GM12878 (cell line): ENCODE measurements around the gene RIN2. TPM values are rescaled to one million over a fixed set of nuclear protein-coding genes. Genes with fewer than 3 reads are reported as not detected.

Source experiments
- ATAC-seq: fragments of 200-7000 bp; cut with Tn5 transposase; 3 replicates; pipeline ENCODE4 v1.9.1; 2020; ENCODE audit warnings: mild to moderate bottlenecking, moderate library complexity
- BruUV-seq: library from RNA; stranded (reverse); fragments of 400-500 nt; replicated peaks from 2 replicates; lab custom pipeline; 2021; lab: Mats Ljungman, UMichigan
- CTCF ChIA-PET: fragments of 300-600 bp; sonication (Branson Sonifier 250); formaldehyde crosslinking; extraction: SDS; loops from one replicate; lab custom pipeline; 2021; ENCODE audit warnings: inconsistent platforms; lab: Yijun Ruan, JAX
- POLR2A ChIA-PET: fragments of 350-600 bp; formaldehyde crosslinking; extraction: SDS; loops from one replicate; lab custom pipeline; 2021; ENCODE audit warnings: inconsistent platforms; lab: Charles Lee
- RAD21 ChIA-PET: fragments of 300-600 bp; sonication (Branson Sonifier 250); formaldehyde crosslinking; loops from one replicate; lab custom pipeline; 2023; ENCODE audit warnings: antibody characterized with exemption; ENCODE audit not compliant: unreplicated experiment; lab: Charles Lee
- SMC1A ChIA-PET: fragments of 300-600 bp; sonication (Branson Sonifier 250); formaldehyde crosslinking; loops from one replicate; lab custom pipeline; 2023; ENCODE audit not compliant: unreplicated experiment, uncharacterized antibody; lab: Charles Lee
- DNase-seq: peaks from one replicate; pipeline ENCODE4 v3.0.0-alpha.2; 2011; ENCODE audit warnings: low read depth, low spot score
- FAIRE-seq: peaks from 3 replicates; lab custom pipeline; 2011; peaks lifted over from hg19 to GRCh38; lab: Jason Lieb, UNC
- H2AFZ ChIP-seq: 2 replicates; pipeline ENCODE4 v1.6.0; 2011; ENCODE audit warnings: low read depth, low read length, control low read depth; ENCODE audit not compliant: control insufficient read depth
- H3K27ac ChIP-seq: 2 replicates; pipeline ENCODE4 v1.5.1; 2011; ENCODE audit warnings: control low read depth; ENCODE audit not compliant: control insufficient read depth, insufficient read depth
- H3K27me3 ChIP-seq, 2 experiments: replicated peaks in 1 of 2; 2 replicates each; pipeline versions ENCODE4 v1.6.0 to v1.6.1; 2011; ENCODE audit warnings: low read length in 1 of 2; ENCODE audit not compliant: control insufficient read depth in 2 of 2, insufficient read depth in 2 of 2
- H3K36me3 ChIP-seq, 2 experiments: 2 replicates each; pipeline ENCODE4 v1.5.1; 2011; ENCODE audit warnings: low read length in 1 of 2; ENCODE audit not compliant: control insufficient read depth in 2 of 2, insufficient read depth in 2 of 2
- H3K4me1 ChIP-seq: 2 replicates; pipeline ENCODE4 v1.6.1; 2011; ENCODE audit warnings: mild to moderate bottlenecking, low read length, moderate library complexity, mixed read lengths; ENCODE audit not compliant: control insufficient read depth, insufficient read depth
- H3K4me2 ChIP-seq: 2 replicates; pipeline ENCODE4 v1.6.0; 2011; ENCODE audit warnings: control low read depth; ENCODE audit not compliant: control insufficient read depth, insufficient read depth
- H3K4me3 ChIP-seq: fragments of 200-600 bp; sonication (generic); 2 replicates; pipeline ENCODE4 v1.5.1; 2016
- H3K79me2 ChIP-seq: 2 replicates; pipeline ENCODE4 v1.6.0; 2011; ENCODE audit warnings: low read length; ENCODE audit not compliant: control insufficient read depth, insufficient read depth
- H3K9ac ChIP-seq: 2 replicates; pipeline ENCODE4 v1.8.0; 2011; ENCODE audit warnings: low read length, control low read depth, mixed read lengths; ENCODE audit not compliant: control insufficient read depth, insufficient read depth
- H3K9me3 ChIP-seq: replicated peaks from 3 replicates; pipeline ENCODE4 v1.5.1; 2011; ENCODE audit warnings: mild to moderate bottlenecking, low read length; ENCODE audit not compliant: control insufficient read depth, insufficient read depth
- H4K20me1 ChIP-seq: 2 replicates; pipeline ENCODE4 v1.6.0; 2011; ENCODE audit not compliant: control insufficient read depth, insufficient read depth
- BHLHE40 ChIP-seq, 2 experiments: fragments of 450-650 bp in 1 of 2; IDR thresholded peaks; 2 replicates each; pipeline ENCODE4 v1.6.1; 2011 to 2017; ENCODE audit warnings: low read depth in 2 of 2, borderline replicate concordance in 1 of 2, improper control_type of control experiment in 1 of 2, low read length in 1 of 2, mild to moderate bottlenecking in 1 of 2
- CHD1 ChIP-seq: IDR thresholded peaks from 2 replicates; pipeline ENCODE4 v1.6.1; 2012; ENCODE audit warnings: low read depth, low read length, improper control_type of control experiment
- FOS ChIP-seq: IDR thresholded peaks from 3 replicates; pipeline ENCODE4 v1.6.1; 2011; ENCODE audit warnings: borderline replicate concordance; ENCODE audit not compliant: insufficient read length; ENCODE audit errors: extremely low read depth
- RAD51 ChIP-seq: fragments of 450-650 bp; IDR thresholded peaks from 2 replicates; pipeline ENCODE4 v1.6.1; 2016; ENCODE audit warnings: moderate library complexity, mild to moderate bottlenecking, inconsistent platforms
- RUNX3 ChIP-seq: IDR thresholded peaks from 2 replicates; pipeline ENCODE4 v1.6.1; 2012; ENCODE audit warnings: low read length, inconsistent platforms
- SMAD1 ChIP-seq: fragments of 450-650 bp; IDR thresholded peaks from 2 replicates; pipeline ENCODE4 v1.6.1; 2018; ENCODE audit warnings: mild to moderate bottlenecking, low read depth; ENCODE audit not compliant: partially characterized antibody
- STAT1 ChIP-seq: fragments of 450-650 bp; conservative IDR thresholded peaks from 2 replicates; pipeline ENCODE4 v1.6.1; 2014; ENCODE audit warnings: antibody characterized with exemption, mild to moderate bottlenecking
- WGBS: methylation state at CpG from one replicate; pipeline ENCODE4 v1.1.6; 2016; ENCODE audit warnings: low lambda C conversion rate; ENCODE audit not compliant: insufficient replicate concordance, insufficient coverage; ENCODE audit errors: missing lambda C conversion rate; 5-methylcytosine and 5-hydroxymethylcytosine counted together
- in situ Hi-C: fragments of 300-500 bp; cut with MboI; formaldehyde crosslinking; loops from 9 replicates; pipeline ENCODE4 v1.14.3; 2018; ENCODE audit warnings: mixed read lengths
- intact Hi-C: fragments of 100-400 bp; cut with micrococcal nuclease; formaldehyde crosslinking; loops from one replicate; pipeline ENCODE4 v1.14.2; 2022; ENCODE audit not compliant: unreplicated experiment
- polyA plus RNA-seq, 11 experiments: library from polyadenylated mRNA; depleted of rRNA in 4 of 11; unstranded in 6 of 11; stranded (reverse) in 5 of 11; fragments of >200 nt; fragmentation: Nextera tagmentation in 4 of 11; fragmentation: Illumina TruSeq in 1 of 11; extraction: Ambion mirVana in 4 of 11; extraction: Trizol in 1 of 11; gene quantifications; 1 replicate in 1 of 11; 2 replicates in 10 of 11; pipeline versions ENCODE4 v1.2.1 to v1.2.3, GENCODE V29; 2011 to 2016; ENCODE audit warnings: inconsistent platforms in 2 of 11, missing spikeins in 2 of 11, low read depth in 1 of 11
- total RNA-seq, 4 experiments: library from RNA; depleted of rRNA in 3 of 4; stranded (reverse); fragments of >200 nt in 3 of 4; fragmentation: Illumina TruSeq in 1 of 4; extraction: Trizol in 1 of 4; gene quantifications; 2 replicates each; pipeline versions ENCODE4 v1.2.1 to v1.2.3, GENCODE V29; 2013 to 2021
- TF ChIP-seq, protein P1 (sequence below): fragments of 450-650 bp; IDR thresholded peaks from 2 replicates; pipeline ENCODE4 v1.6.1; 2018; ENCODE audit warnings: borderline replicate concordance, mild to moderate bottlenecking; ENCODE audit not compliant: partially characterized antibody

Gene RIN2
- total and polyA plus RNA-seq, 10 of the 15 experiments (the other 5 are each of a cell fraction or from before 2014, with no cell fraction given): 0.68 to 8.5 (median 4.5) TPM

DNA sequence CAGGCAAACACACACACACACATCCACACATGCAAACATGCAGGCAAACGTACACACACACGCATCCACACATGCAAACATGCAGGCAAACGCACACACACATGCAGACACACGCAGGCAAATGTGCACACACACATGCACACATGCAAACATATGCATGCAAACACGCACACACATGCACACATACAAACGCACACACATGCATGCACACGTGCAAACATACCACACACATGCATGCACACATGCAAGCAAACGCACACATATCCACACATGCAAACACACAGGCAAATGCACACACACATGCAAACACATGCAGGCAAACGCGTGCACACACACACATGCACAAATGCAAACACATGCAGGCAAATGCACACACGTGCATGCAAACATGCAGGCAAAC, 46.9 kb upstream of the RIN2 start:
- intact Hi-C loops: no loop called here
- Histone ChIP-seq H3K27me3 (no peaks in the 10 kb centered on the region; a peak in 1 of 4 replicates), H3K4me3 (no peak overlapping the region), H3K9me3 (no peaks in the 10 kb centered on the region; the same call in 2 of the 3 replicates), H3K4me2 (no peak overlapping the region), H3K27ac (no peak overlapping the region), H3K9ac (no peak overlapping the region), H4K20me1 (no peaks in the 10 kb centered on the region), H3K4me1 (no peaks in the 10 kb centered on the region), H3K36me3 (no peaks in the 10 kb centered on the region), H2AFZ (no peak overlapping the region), H3K79me2 (no peaks in the 10 kb centered on the region)
- ChIA-PET SMC1A (interaction anchor here (1.2 kb wide), 1 partner anchor 24 kb away, joined by 3 read pairs; no protein-coding TSS in a partner anchor), RAD21 (no interaction called here), POLR2A (no interaction called here), CTCF (no interaction called here)
- no peak for TF ChIP-seq BHLHE40 (IDR thresholded peaks at IDR 0.05; ENCODE audit: borderline replicate concordance in 1 of 2, low read depth in 2 of 2, low read length in 1 of 2)
- TF ChIP-seq, protein P1, sequence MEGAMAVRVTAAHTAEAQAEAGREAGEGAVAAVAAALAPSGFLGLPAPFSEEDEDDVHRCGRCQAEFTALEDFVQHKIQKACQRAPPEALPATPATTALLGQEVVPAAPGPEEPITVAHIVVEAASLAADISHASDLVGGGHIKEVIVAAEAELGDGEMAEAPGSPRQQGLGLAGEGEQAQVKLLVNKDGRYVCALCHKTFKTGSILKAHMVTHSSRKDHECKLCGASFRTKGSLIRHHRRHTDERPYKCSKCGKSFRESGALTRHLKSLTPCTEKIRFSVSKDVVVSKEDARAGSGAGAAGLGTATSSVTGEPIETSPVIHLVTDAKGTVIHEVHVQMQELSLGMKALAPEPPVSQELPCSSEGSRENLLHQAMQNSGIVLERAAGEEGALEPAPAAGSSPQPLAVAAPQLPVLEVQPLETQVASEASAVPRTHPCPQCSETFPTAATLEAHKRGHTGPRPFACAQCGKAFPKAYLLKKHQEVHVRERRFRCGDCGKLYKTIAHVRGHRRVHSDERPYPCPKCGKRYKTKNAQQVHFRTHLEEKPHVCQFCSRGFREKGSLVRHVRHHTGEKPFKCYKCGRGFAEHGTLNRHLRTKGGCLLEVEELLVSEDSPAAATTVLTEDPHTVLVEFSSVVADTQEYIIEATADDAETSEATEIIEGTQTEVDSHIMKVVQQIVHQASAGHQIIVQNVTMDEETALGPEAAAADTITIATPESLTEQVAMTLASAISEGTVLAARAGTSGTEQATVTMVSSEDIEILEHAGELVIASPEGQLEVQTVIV: no peak
- TF ChIP-seq STAT1: no peak
- no peak for TF ChIP-seq RAD51
- no peak for TF ChIP-seq CHD1
- no peak for TF ChIP-seq SMAD1
- TF ChIP-seq RUNX3: no peak
- TF ChIP-seq FOS: no peak
- FAIRE-seq: no peak
- no peak for DNase-seq
- in situ Hi-C loops: no loop called here
- BruUV-seq: no TSS peak
- WGBS: 43% methylated on average over 11 of the region's 11 CpGs
- no peak for ATAC-seq
